Small intestine (tissue), 7 donors: ENCODE data around the gene UBP1. TPM values are rescaled to one million over a fixed set of nuclear protein-coding genes. Genes with fewer than 3 reads are reported as not detected.

Source experiments
- DNase-seq, 2 donors: peaks; one replicate each; pipeline versions ENCODE4 v3.0.0 to v3.0.0-alpha.2; 2013
- FAIRE-seq: peaks from 2 replicates; lab custom pipeline; 2012; peaks lifted over from hg19 to GRCh38; lab: Jason Lieb, UNC
- H3K27ac ChIP-seq, 3 donors: one replicate each; pipeline ENCODE4 v1.5.1; 2013; ENCODE audit warnings: low read length in 2 of 3, mild to moderate bottlenecking in 2 of 3, control low read depth in 1 of 3, inconsistent platforms in 1 of 3, low read depth in 1 of 3, moderate library complexity in 1 of 3
- H3K27me3 ChIP-seq, 3 donors: one replicate each; pipeline ENCODE4 v1.6.1; 2013; ENCODE audit warnings: low read length in 3 of 3, inconsistent platforms in 1 of 3; ENCODE audit not compliant: control insufficient read depth in 3 of 3, insufficient read depth in 3 of 3
- H3K36me3 ChIP-seq, 3 donors: one replicate each; pipeline ENCODE4 v1.6.1; 2013; ENCODE audit warnings: low read length in 3 of 3, inconsistent platforms in 1 of 3, low read depth in 1 of 3, mild to moderate bottlenecking in 1 of 3, moderate library complexity in 1 of 3; ENCODE audit not compliant: control insufficient read depth in 3 of 3, insufficient read depth in 2 of 3
- H3K4me1 ChIP-seq, 3 donors: one replicate each; pipeline ENCODE4 v1.6.1; 2013; ENCODE audit warnings: low read length in 2 of 3, inconsistent platforms in 1 of 3, low read depth in 1 of 3, mild to moderate bottlenecking in 1 of 3, moderate library complexity in 1 of 3; ENCODE audit not compliant: control insufficient read depth in 3 of 3, insufficient read depth in 2 of 3
- H3K4me3 ChIP-seq, 3 donors: one replicate each; pipeline ENCODE4 v1.5.1; 2013; ENCODE audit warnings: low read length in 3 of 3, control low read depth in 1 of 3, inconsistent platforms in 1 of 3, low read depth in 1 of 3, mild to moderate bottlenecking in 1 of 3, moderate library complexity in 1 of 3
- H3K9me3 ChIP-seq, 2 donors: one replicate each; pipeline ENCODE4 v1.6.1; 2013; ENCODE audit warnings: low read depth in 1 of 2, low read length in 1 of 2; ENCODE audit not compliant: control insufficient read depth in 2 of 2, insufficient read depth in 1 of 2
- WGBS, 3 donors: extraction: QIAGEN DNeasy Blood & Tissue Kit; methylation state at CpG; one replicate each; pipeline ENCODE4 v1.1.7; 2013; 5-methylcytosine and 5-hydroxymethylcytosine counted together
- polyA plus RNA-seq, 4 donors: library from polyadenylated mRNA; stranded (reverse) in 3 of 4; unstranded in 1 of 4; fragments of 200-250 nt in 3 of 4; fragments of 120-200 nt in 1 of 4; gene quantifications; one replicate each; pipeline versions ENCODE4 v1.2.1 to v1.2.3, GENCODE V29; 2013
- donor health status: healthy with polysubstance abuse.
- donor health status: control.
- donor health status: control.
- donor health status: Bipolar disorder and iron deficiency.
- donor health status: healthy.

UBP1 gene
- polyA plus RNA-seq, 4 donors, result 20.0 to 71.1 (median 35.0) TPM

DNA sequence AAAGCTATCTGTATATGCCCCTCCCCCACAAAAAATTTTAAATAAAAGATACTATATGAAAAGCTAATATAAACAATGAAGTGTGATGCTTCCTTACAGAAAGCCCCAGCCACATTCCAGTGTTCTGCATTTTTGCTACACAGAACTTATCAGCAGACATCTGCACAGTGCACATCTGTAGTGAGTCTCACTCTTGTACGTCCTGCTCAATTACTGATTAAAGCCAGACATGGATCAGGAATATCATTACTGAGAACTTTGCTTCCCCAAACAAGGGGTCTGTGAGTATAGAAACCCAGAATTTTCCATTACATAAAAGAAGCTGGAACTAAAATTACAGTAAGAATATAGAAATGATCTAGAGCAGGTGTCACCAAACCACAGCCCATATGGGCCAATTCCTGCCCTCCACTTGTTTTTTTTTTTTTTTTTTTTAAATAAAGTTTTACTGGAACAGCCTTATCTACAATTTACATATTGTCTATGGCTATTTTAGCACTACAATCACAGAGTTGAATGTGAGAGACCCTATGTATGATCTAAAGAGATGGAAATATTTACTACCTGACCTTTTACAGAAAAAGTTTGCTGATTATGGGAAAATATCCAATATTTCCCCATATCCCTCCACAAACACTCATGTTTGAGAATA is 45.7 kb downstream of the UBP1 start:
- DNase-seq (no peak), FAIRE-seq (no peak)
- Histone ChIP-seq H3K27ac (no peak overlapping the region), H3K27me3 (no peaks in the 10 kb centered on the region), H3K9me3 (no peaks in the 10 kb centered on the region), H3K36me3 (peaks cover 22 to 38% (median 26%) of the 10 kb centered on the region in 3 donors), H3K4me3 (no peak overlapping the region), H3K4me1 (no peaks in the 10 kb centered on the region)
- 88 to 93% (median 92%) methylated on average over 1 of the region's 1 CpG for WGBS, 3 donors

DNA sequence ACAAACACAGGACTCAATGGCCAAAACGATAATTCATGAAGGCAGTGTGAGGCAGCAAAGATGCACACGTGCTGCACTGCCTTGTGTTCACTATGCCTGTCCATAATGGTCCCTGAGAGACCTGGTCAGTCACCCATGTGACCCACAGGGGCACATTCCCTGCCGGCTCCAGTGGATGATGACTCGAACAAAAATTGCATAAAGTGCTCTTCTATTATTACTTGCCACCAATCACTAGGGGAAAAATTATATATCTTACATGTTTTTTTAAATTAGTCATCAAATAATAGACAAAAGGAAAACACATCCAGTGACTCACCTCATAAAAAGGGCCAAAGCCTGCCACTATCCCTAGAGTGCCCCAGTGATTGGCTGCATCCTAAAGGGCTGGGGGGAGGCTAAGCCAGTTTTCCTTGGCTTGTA is 47.5 kb downstream of the UBP1 start:
- H3K4me1 ChIP-seq, result no peaks in the 10 kb centered on the region
- no peak for FAIRE-seq
- no peaks in the 10 kb centered on the region for H3K27me3 ChIP-seq
- no peak overlapping the region for H3K27ac ChIP-seq
- H3K4me3 ChIP-seq, result no peak overlapping the region
- peaks cover 12 to 33% (median 25%) of the 10 kb centered on the region in 3 donors for H3K36me3 ChIP-seq
- DNase-seq, result no peak
- 72 to 84% (median 79%) methylated on average over 4 of the region's 4 CpGs for WGBS, 3 donors
- H3K9me3 ChIP-seq, result no peaks in the 10 kb centered on the region

DNA sequence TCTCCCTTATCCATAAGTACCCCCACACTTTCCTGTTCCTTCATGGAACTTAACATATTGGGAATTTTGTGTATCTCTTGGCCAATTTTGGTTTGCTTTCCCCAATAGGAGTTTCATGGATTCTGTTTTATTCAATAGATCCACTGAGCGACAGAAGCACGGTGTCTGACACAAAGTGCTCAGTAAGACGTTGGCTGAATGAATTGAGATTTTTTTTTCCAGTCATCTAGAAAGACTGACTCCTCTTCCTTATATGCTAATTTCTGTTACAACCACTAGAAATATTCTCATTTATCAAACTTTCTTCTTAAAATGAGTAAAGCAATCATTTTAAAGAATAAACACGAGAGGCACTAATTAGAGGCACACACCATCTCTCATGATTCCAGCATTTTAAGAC is 48.1 kb downstream of the UBP1 start:
- no peak for FAIRE-seq
- Histone ChIP-seq H3K4me1 (no peaks in the 10 kb centered on the region), H3K4me3 (no peak overlapping the region), H3K36me3 (peaks cover 11 to 38% (median 23%) of the 10 kb centered on the region in 3 donors), H3K27me3 (no peaks in the 10 kb centered on the region), H3K27ac (no peak overlapping the region), H3K9me3 (no peaks in the 10 kb centered on the region)
- no peak for DNase-seq
- 82 to 93% (median 88%) methylated on average over 4 of the region's 4 CpGs for WGBS, 3 donors

DNA sequence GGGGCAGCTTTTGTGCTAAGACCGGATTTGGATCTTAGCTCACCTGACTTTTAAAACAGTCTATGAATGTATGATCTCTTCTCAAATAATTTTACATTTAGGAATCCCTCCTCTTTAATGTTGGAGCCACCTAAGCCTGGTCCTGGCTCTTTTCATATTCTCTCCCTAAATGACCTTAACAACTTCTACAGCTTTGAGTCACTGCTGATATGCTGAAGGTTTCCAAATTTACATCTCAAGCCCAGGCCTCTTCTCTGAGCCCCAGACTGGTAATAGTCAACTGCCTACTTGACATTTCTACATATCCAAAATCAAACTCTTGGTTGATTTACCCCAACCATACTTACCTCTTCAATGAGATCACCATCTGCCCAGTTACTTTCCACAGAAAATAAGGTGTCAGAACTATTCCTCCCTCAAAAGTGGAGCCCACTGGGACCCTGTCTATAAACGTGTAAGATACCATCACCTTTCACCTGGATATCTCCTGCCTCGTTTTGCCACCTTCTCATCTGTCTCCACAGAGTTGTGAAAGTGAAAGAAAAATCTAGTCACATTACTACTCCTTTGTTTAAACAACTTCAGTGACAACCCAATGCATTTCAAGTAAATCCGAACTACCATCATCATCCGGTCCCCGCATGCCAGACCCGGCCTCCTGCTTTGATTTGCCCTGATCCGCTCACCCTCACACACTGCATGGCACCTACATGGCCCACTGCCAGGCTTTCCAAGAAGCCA is 48.8 kb downstream of the UBP1 start:
- WGBS, 3 donors, result 67 to 70% (median 69%) methylated on average over 8 of the region's 8 CpGs
- Histone ChIP-seq H3K4me3 (no peak overlapping the region), H3K9me3 (no peaks in the 10 kb centered on the region), H3K4me1 (no peaks in the 10 kb centered on the region), H3K36me3 (peaks cover 10 to 36% (median 20%) of the 10 kb centered on the region in 3 donors), H3K27me3 (no peaks in the 10 kb centered on the region), H3K27ac (no peak overlapping the region)
- no peak for DNase-seq
- no peak for FAIRE-seq

DNA sequence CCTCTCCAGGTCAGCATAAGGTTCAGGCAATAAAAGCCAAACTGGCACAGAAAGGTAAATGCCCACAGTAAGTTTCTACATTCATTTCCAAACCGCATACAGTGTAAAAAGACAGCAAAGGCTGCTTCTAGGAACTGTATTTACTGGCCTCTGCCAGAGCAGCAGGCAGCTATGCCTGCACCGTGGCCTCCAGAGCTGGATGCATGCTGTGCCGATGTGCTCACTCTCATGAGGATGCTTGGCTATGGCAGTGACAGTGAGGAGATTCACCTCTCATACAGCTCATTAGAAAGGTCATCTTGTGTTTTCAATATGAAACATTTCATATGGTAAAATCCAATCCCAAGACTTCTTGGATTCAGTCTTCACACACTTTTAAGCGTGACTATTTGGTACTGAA is 50.3 kb downstream of the UBP1 start:
- no peaks in the 10 kb centered on the region for H3K27me3 ChIP-seq
- H3K27ac ChIP-seq, result no peak overlapping the region
- H3K4me3 ChIP-seq, result no peak overlapping the region
- WGBS, 3 donors, result 95 to 99% (median 95%) methylated on average over 4 of the region's 4 CpGs
- DNase-seq (no peak), FAIRE-seq (no peak)
- H3K4me1 ChIP-seq, result no peaks in the 10 kb centered on the region
- H3K36me3 ChIP-seq, result peaks cover 8 to 34% (median 21%) of the 10 kb centered on the region in 3 donors
- H3K9me3 ChIP-seq, result no peaks in the 10 kb centered on the region

DNA sequence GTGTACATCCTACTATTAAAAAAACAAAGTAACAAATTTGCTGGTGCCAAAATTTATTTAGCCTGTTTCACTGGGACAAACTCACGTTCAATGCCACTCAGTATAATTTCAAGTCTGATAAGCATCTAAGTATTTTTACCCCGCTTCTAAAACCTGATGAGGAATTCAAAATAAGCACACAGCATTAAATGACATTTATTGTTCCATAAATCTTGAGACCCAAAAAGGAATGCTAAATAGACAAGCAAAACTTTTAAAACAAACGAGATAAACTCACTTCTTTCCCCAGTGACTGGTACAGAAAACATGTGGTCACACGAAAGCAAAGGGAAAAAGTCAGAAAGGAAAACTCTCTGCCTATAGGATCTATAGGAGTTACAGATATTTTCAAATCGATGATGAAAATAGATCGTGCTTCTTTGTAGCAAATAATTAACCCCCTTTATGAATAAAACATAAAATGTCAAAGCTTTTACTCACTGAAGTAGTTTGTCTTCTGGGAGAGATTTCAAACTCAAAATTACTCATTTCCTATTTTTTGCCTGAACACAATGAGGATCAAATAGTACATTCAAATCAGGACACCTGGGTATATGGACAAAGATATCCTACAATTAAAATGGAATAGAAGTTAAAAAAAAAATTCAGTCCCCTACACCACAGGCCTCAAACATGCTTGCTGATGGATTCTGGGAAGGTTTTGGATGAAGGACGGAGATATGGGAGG is 51.7 kb downstream of the UBP1 start:
- no peak for DNase-seq
- FAIRE-seq, result no peak
- Histone ChIP-seq H3K9me3 (no peaks in the 10 kb centered on the region), H3K36me3 (peaks cover 8 to 41% (median 21%) of the 10 kb centered on the region in 3 donors), H3K4me1 (no peaks in the 10 kb centered on the region), H3K27me3 (no peaks in the 10 kb centered on the region), H3K4me3 (no peak overlapping the region), H3K27ac (no peak overlapping the region)
- WGBS, 3 donors, result 84 to 92% (median 89%) methylated on average over 7 of the region's 7 CpGs

DNA sequence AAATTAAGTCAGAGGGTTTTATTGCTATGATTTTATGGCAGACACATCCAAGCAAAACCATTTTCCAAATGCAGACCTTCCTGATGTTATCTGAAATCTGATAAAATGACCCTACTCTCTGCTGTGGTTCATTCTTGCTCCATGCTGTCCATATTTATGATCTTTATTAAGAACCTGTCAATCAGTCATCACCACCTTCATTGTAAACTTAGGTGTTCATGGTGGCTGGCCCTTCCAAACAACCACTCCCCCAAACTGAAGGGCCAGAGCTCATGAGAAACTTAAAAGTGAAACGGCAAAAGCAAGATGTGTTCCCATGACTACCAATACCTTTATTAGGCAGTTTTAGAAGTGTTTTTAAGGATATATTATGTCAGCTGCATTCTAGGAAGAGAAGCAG is 53.6 kb downstream of the UBP1 start:
- WGBS, 3 donors, result 87 to 92% (median 90%) methylated on average over 1 of the region's 1 CpG
- H3K36me3 ChIP-seq, result peaks cover 0 to 32% (median 11%) of the 10 kb centered on the region in 3 donors
- no peaks in the 10 kb centered on the region for H3K27me3 ChIP-seq
- no peak for FAIRE-seq
- no peaks in the 10 kb centered on the region for H3K4me1 ChIP-seq
- no peak overlapping the region for H3K27ac ChIP-seq
- no peak overlapping the region for H3K4me3 ChIP-seq
- H3K9me3 ChIP-seq, result no peaks in the 10 kb centered on the region
- no peak for DNase-seq

DNA sequence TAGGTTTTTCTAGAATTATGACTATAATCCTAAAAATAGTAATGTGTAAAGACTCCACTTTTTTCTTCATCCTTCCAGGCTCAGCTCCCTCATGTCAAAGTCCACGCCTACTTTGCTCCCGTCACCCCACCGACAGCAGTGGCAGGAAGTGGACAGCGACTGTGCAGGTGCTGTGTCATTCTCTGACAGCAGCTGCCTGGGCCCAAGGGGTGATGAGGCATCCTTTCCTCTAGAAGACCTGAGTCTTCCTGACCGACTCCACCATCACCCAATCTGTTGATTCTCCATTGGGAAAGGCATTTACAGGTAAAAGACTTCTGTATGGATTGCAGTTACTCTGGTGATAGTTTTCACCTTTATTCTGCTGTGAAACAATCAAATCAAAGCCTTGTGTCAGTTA is 54.8 kb downstream of the UBP1 start:
- 53 to 70% (median 54%) methylated on average over 5 of the region's 5 CpGs for WGBS, 3 donors
- Histone ChIP-seq H3K9me3 (no peaks in the 10 kb centered on the region), H3K4me1 (no peaks in the 10 kb centered on the region), H3K27me3 (no peaks in the 10 kb centered on the region), H3K27ac (no peak overlapping the region), H3K4me3 (no peak overlapping the region), H3K36me3 (peaks cover 0 to 34% (median 10%) of the 10 kb centered on the region in 3 donors)
- DNase-seq, result peak; percentile 16 to 38
- FAIRE-seq, result no peak
